ENCODE data around the gene RAI14. TPM values are rescaled to one million over a fixed set of nuclear protein-coding genes. Genes with fewer than 3 reads are reported as not detected.

The RAI14 gene
- total and polyA plus RNA-seq, 2 donors (not counting 3 experiments of a cell fraction or from before 2014, with no cell fraction given): 114 to 369 TPM

DNA sequence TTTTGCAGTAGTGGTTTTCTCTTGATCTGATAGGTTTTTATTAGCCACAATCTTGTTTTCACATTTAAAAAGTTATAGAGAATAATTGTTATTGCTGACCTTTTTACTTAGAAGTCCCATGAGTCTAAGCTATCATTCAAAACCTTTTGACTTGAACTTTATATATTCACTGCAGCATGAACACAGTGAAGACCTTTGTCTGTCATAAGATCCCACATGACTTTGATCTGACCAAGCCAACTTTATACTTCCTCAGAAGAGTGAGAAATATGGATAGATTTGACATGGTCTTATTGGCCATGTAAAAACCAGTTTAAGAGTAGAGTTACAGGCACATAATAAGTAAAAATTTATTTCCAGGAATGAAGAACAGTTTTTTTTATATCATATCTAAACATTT lies 225.1 kb downstream of the RAI14 start:
- FAIRE-seq: no peak
- POLR2A ChIA-PET: no interaction called here

More for the DNA sequence above, 225.1 kb downstream of the RAI14 start:
- TF ChIP-seq EZH2 (IDR thresholded peaks at IDR 0.05; ENCODE audit: borderline replicate concordance, low read depth, low read length, severe bottlenecking) (no peak), FOS (IDR thresholded peaks at IDR 0.05; ENCODE audit: borderline replicate concordance, insufficient read depth, low read length) (no peak), POLR2AphosphoS5 (IDR thresholded peaks at IDR 0.05; ENCODE audit: insufficient read depth, low read depth, low read length) (no peak), GATA2 (IDR thresholded peaks at IDR 0.05; ENCODE audit: insufficient read depth, insufficient read length, low read depth, low read length) (no peak), MYC (IDR thresholded peaks at IDR 0.05; ENCODE audit: low read depth, low read length) (no peak), JUN (IDR thresholded peaks at IDR 0.05; ENCODE audit: borderline replicate concordance, insufficient read depth, insufficient read length, low read depth) (no peak), CTCF (IDR thresholded peaks at IDR 0.05; ENCODE audit: extremely low read depth in 1 of 2, insufficient read depth in 1 of 2, low read depth in 1 of 2, low read length in 2 of 2) (no peak), POLR2A (IDR thresholded peaks at IDR 0.05; ENCODE audit: low read depth, low read length) (no peak)
- TF ChIP-seq, protein P1, sequence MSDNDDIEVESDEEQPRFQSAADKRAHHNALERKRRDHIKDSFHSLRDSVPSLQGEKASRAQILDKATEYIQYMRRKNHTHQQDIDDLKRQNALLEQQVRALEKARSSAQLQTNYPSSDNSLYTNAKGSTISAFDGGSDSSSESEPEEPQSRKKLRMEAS (IDR thresholded peaks at IDR 0.05; ENCODE audit: insufficient read depth, insufficient read length): no peak
- no TSS peak for BruUV-seq (replicated peaks)
- no peak for DNase-seq (ENCODE audit: low read depth, low spot score)
- Histone ChIP-seq H3K4me2 (ENCODE audit: insufficient read depth, low read length) (no peak overlapping the region), H3K9me3 (replicated peaks; ENCODE audit: control insufficient read depth, insufficient read depth, low read length) (no peaks in the 10 kb centered on the region), H3K4me3 (replicated peaks in 1 of 3; ENCODE audit: insufficient read depth in 1 of 3, low read depth in 1 of 3, low read length in 3 of 3) (no peak overlapping the region), H3K9ac (replicated peaks; ENCODE audit: extremely low read depth, insufficient read depth, low read length) (no peak overlapping the region), H3K27ac (ENCODE audit: insufficient read depth, low read depth, low read length) (no peak overlapping the region), H2AFZ (ENCODE audit: low read depth, low read length) (no peak overlapping the region), H3K27me3 (ENCODE audit: control insufficient read depth in 2 of 2, insufficient read depth in 2 of 2, low read length in 2 of 2) (peaks cover 0 to 3% of the 10 kb centered on the region in 2 experiments), H3K36me3 (ENCODE audit: control insufficient read depth in 2 of 2, extremely low read depth in 1 of 2, insufficient read depth in 2 of 2, low read length in 2 of 2) (no peaks in the 10 kb centered on the region), H3K79me2 (ENCODE audit: control insufficient read depth, insufficient read depth, low read length) (no peaks in the 10 kb centered on the region), H3K4me1 (ENCODE audit: control insufficient read depth, extremely low read depth, insufficient read depth, low read length) (no peaks in the 10 kb centered on the region), H3K9me1 (replicated peaks; ENCODE audit: control insufficient read depth, extremely low read depth, insufficient read depth, low read length) (no peaks in the 10 kb centered on the region), H4K20me1 (replicated peaks; ENCODE audit: control insufficient read depth, extremely low read depth, insufficient read depth, low read length) (no peaks in the 10 kb centered on the region)
- CTCF ChIA-PET: interaction anchor here (2.1 kb wide), 1 partner anchor 17 kb away, joined by 6 read pairs; no protein-coding TSS in a partner anchor
- intact Hi-C loops (cut with micrococcal nuclease) (no loop called here), dilution Hi-C loops (cut with MboI; ENCODE audit: extremely low pct_ligation_motif_present, low sequenced_read_pairs) (no loop called here)

Other genes with a start within 250 kb of the RAI14 start
- gene TTC23L, start 182.8 kb downstream of the RAI14 start, total RNA-seq: 0.25 TPM in 1 of 2 replicates, not detected in the other
- gene TTC23L, start 182.8 kb downstream of the RAI14 start, polyA plus RNA-seq: 0.35 TPM in 1 of 2 replicates, not detected in the other

All from endothelial cell of umbilical vein (primary cell).